ENCODE results near the gene MAGI2.
"Not testable (repeated sequence)": the region's sequence is repeated elsewhere in the genome, so short reads cannot be mapped to it uniquely, and the experiment has no call there.

MAGI2 gene

GRCh38 chr7:78007231-78007630 is 1446.2 kb downstream of the MAGI2 start:
- no peak for DNase-seq

DNA sequence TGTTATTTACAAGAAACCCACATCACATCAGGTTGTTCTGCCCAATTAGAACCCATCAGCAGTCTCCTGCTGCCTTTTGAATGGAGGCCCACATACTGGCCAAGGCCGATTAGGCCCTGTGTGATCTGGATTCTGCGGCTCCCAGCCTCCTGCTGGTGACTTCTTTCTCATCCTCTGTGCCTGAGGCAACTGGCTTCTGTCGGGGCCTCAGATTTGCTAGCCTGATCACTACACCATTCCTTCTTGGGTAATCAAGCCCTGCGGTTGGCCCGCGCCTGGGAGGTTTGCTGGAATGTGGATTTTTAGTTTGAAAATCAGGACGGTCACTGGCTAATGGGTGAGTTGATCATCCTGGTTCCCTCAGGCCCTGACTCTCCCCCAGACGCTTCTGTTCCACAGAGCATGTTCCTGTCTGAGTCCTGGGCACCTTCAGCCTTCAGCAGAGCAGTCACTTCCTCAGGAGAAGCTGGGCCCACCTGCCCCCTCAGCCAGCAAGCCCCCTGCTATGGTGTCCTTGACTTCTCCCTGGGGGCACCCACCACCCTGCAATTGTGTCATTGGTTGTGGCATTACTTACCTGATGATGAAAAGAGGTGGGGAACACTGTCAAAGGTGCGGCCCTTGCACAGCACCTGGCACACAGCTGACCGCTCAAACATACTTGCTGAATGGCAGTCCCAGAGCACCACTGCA is 1447.3 kb downstream of the MAGI2 start:
- DNase-seq, result no peak

DNA sequence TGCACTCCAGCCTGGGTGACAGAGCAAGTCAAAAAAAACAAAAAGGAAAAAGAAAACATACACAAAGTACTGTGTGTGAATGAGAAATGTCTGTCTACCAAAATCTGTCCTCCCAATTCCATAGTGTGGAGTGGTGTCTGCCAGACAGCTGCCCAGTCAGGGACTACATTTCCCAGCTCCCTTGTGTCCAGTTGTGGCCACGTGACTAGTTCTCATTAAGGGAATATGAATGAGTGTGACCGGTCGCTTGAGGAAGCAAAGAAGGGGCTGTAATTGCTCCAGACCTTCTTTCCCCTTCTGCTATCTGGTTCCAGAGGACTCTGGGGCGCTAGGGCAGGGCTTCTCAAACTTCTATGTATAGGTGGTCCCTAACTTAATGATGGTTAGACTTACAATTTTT is 1450.8 kb downstream of the MAGI2 start:
- no peak for DNase-seq

GRCh38 chr7:78002021-78002420 is 1451.4 kb downstream of the MAGI2 start:
- no peak for DNase-seq

DNA sequence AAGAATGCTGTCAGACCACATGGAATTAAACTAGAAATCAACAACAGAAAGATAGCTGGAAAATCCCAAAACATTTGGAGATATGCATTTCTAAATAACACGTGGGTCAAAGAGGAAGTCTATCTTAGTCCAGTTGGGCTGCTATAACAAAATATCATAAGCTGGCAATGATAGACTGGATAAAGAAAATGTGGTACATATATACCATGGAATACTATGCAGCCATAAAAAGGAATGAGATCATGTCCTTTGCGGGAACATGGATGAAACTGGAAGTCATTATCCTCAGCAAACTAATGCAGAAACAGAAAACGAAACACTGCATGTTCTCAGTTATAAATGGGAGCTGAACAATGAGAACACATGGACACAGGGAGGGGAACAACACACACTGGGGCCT is 1454.3 kb downstream of the MAGI2 start:
- not testable (repeated sequence) for DNase-seq

DNA sequence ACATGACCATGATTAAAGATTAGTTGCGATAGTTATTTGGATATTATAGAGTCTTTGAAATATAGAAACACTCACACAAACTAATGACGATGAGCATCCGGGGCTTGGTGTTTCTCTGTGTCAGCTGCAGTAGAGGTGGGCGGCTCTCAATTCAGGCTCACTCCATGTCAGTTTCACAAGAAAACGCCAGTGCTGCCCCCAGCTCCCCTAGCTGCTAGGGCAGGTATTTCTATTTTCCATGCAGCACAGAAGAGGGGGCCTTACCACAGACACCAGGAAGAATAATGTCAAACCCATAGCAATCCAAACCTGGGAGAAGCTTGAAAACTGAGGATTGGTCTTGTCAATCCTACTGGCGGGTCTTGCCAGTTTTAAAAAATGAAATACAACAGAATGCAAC is 1457.8 kb downstream of the MAGI2 start:
- no peak for DNase-seq

GRCh38 chr7:77993838-77994237 is 1459.6 kb downstream of the MAGI2 start:
- no peak for DNase-seq

- no peak for DNase-seq
These were observed 1461.8 kb downstream of the MAGI2 start for GRCh38 chr7:77991656-77992055.

- DNase-seq, result no peak
These were observed 1463.4 kb downstream of the MAGI2 start for GRCh38 chr7:77989981-77990566.

DNA sequence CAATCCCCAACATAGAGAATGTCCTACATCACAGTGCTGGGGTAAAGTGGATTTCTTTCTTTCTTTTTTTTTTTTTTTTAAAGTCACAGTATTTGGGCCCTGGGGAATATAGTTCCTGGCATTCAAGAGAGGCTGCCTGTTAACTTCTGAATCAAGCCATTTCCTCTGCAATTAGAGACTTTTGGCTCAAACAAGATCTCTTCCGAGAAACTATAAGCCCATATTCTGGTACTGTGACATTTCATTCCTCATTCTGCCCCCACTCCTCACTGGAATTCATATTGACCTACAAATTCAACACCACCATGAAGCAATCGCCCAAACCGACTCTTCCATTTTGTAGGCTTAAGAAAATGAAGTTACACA is 1467.5 kb downstream of the MAGI2 start:
- DNase-seq, result no peak

GRCh38 chr7:77985232-77985973 is 1468.1 kb downstream of the MAGI2 start:
- no peak for DNase-seq

GRCh38 chr7:77983973-77984372 is 1469.5 kb downstream of the MAGI2 start:
- no peak for DNase-seq

DNA sequence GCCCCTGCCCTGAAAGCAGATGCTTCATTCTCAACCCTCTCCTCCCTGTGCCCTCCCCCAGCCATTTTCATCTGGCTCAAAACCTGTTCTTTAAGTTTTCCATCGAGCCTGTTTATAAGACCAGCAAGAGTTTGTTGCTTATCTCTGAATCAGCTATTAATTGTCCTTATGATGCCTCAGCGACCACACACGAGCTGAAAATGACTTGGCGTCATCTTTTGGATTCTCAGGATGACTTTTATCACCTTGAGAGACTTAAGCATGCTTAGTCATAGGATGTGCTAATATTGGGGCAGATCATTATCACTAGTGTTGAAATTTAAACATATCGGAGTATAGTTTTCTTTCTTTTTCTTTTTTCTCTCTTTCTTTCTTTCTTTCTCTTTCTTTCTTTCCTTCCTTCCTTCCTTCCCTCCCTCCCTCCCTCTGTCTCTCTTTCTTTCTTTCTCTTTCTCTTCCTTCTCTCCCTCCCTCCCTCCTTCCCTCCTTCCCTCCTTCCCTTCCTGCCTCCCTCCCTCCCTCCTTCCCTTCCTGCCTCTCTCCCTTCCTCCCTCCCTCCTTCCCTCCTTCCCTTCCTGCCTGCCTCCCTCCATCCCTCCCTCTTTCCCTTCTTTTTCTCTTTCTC is 1470.4 kb downstream of the MAGI2 start:
- DNase-seq, result no peak

- no peak for DNase-seq
These were observed 1473.3 kb downstream of the MAGI2 start for GRCh38 chr7:77980087-77980713.

- no peak for DNase-seq
These were observed 1474.2 kb downstream of the MAGI2 start for GRCh38 chr7:77979219-77979618.

GRCh38 chr7:77975672-77976480 is 1477.6 kb downstream of the MAGI2 start:
- no peak for DNase-seq

GRCh38 chr7:77971726-77972125 is 1481.7 kb downstream of the MAGI2 start:
- DNase-seq, result no peak

GRCh38 chr7:77967429-77967828 is 1486.0 kb downstream of the MAGI2 start:
- no peak for DNase-seq

Data from activated CD8-positive, alpha-beta memory T cell treated with anti-CD3 and anti-CD28 coated beads, Interleukin-2, amount 50 U/mL, for 4 hours (primary cell).